NCI-H446 treated with DMSO at 0.1 percent for 48 hours (cell line): ENCODE data around the gene ITPA.
"Not testable (repeated sequence)": the region's sequence is repeated elsewhere in the genome, so short reads cannot be mapped to it uniquely, and the experiment has no call there.

ENCODE experiments used
- DNase-seq: peaks from one replicate; lab custom pipeline; 2025; lab: John Stamatoyannopoulos, UW

ITPA gene

DNA sequence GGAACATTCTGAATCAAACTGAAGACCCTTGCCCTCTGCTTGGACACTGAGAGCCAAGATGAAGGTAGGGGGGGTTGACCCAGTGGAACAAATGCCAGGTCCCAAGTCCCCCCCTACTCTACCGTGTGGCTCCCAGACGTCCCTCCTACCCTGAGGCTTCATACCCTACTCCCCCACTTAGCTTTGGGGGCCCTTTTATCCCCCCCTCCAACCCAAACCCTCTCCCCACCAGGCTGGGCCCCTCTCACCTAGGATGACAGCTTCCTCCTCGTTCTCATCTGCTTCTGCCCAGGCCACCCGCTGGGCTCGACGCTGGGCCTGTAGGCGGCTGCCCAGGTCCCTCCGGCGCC is 6.4 kb upstream of the ITPA start:
- DNase-seq: no peak

GRCh38 chr20:3203315-3204123 is 5.8 kb upstream of the ITPA start:
- no peak for DNase-seq

DNA sequence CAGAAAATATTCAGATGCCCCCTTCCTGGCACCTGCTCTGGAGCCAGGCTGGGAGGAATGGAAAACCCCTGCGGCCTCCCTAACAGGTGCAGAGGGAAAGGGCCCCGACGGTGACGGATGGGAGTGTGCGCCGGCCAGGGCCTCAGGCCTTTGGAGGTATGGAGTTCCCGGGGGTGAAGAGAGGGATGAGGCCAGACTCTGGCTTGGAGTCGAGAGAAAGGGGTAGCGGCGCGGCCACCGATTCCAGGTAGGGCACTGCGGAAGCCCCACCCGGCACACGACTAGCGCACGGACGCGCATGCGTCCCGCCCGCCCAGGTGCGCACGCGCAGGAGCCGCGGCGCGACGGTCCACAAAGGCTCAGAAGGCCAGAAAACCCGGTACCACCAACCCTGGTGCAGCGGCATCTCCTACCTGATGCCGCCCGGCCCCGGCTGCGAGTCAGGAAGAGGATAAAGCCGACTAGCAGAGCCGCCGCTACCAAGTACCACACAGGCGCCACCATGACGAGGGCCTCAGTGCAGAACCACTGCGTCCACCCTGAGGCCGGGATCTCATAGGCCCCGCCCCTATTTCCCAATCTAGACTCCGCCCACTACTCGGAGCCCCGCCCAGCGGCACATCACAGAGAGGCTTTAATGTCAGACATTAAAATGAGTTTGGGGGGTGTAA is 5.0 kb upstream of the ITPA start, which contains the start of gene DDRGK1:
TSS of gene DDRGK1 (minus strand) at position 559 of the 671 bp plus-strand sequence. CDS start at position 504, 55 bp downstream.
- DNase-seq: peak; percentile 53

- DNase-seq: no peak
Observed at GRCh38 chr20:3208786-3209256, 477 bp upstream of the ITPA start.

DNA sequence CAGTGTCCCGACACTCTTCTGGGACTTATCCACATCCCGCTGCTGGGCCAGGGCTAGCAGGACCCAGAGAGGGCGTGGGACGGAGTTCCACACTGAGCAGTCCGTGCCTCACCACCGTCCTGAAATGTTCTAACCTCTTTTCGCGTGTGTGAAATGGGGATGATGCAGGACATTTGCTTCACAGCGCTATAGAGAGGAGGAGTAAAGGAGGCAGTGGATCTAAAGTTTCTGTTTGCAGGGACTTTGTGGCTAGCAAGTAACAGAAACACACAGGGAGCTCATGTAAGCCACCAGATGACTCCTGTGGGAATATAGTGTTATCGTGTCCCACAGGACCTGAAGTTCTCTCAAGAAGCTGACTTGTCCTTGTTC is 634 bp downstream of the ITPA start:
- no peak for DNase-seq

- DNase-seq: no peak
Observed at GRCh38 chr20:3210346-3210745, 1.0 kb downstream of the ITPA start.

- DNase-seq: no peak
Observed at GRCh38 chr20:3213226-3213625, 3.9 kb downstream of the ITPA start.

GRCh38 chr20:3215359-3215917 is 6.1 kb downstream of the ITPA start:
- DNase-seq: not testable (repeated sequence)

DNA sequence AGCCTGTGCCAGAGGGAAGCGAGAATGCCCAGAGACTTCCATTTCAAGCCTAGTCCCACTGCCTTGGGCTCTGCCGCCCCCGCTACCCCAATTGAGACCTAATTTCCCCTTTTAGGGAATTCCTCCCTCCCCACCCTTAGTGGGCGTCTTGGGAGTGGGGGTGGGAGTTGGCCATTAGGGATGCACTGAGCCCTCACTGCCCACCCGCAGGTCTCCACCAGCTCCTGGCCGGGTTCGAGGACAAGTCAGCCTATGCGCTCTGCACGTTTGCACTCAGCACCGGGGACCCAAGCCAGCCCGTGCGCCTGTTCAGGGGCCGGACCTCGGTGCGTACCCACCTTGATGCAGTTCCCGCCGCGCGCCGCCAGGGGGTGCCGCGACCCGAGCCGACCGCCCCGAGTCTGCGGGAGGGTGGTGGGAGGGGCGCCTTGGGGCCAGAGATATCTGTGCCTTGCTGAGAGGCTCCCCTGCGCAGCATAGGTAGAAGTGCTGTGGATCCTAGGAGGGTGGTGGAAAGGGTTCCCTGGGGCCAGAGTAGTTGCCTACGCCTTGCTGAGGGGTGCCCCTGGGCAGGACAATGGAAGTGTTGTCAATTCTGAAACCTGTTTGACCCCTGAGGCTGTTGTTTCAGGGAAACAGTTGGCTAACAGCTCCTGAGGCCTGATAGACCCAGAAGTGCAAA is 9.2 kb downstream of the ITPA start:
- no peak for DNase-seq

GRCh38 chr20:3221398-3222226 is 12.3 kb downstream of the ITPA start:
- DNase-seq: no peak

GRCh38 chr20:3222635-3223600 is 13.6 kb downstream of the ITPA start:
- DNase-seq: no peak

DNA sequence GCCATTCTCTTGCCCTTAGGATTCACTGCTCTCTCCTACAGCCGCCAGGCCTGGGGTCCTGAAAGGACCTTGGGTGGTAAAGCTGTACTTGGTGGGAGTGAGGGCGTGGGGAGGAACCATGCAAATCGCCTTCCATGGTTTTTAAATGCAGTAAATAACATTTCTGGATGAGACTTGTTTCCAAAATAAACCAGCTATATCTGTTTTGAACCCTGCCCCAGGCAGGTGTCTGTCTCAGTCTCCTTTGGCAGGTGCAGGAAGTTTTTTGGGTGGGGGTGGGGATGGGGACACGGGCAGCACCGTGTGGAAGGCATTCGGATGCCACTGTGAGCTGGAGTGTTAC is 14.3 kb downstream of the ITPA start:
- no peak for DNase-seq

DNA sequence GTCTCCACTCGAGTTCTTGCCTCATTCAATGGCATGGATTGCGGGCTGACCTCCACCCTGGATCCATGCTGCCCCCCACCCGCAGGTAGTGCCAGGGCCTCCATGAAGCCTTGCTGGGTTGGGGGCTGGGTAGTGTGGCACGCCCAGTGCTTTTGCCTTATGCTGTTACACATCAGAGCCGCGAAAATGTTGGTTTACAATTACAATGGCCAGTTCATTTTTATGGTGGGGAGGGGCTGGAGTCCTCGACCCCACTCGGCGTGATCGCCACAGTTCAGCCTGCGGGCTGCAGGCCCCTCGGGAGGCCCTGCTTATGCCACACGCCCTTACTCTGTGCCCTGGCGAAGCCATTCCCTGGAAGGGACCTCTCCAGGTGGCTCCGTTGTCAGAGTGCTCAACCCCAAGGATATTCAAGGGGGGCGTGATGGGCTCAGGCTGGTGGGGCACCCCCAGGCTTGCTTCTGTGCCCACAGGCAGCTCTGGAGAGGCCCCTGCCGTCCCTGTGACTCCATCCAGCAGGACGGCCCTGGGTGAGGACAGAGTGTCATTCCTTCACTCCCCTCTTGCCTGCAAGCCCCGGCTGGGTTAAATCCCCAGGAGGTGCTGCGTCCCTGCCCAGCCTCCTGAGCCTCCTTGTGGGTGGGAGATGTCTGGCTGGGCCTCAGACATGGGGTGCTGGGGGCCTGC is 14.8 kb downstream of the ITPA start:
- DNase-seq: no peak

DNA sequence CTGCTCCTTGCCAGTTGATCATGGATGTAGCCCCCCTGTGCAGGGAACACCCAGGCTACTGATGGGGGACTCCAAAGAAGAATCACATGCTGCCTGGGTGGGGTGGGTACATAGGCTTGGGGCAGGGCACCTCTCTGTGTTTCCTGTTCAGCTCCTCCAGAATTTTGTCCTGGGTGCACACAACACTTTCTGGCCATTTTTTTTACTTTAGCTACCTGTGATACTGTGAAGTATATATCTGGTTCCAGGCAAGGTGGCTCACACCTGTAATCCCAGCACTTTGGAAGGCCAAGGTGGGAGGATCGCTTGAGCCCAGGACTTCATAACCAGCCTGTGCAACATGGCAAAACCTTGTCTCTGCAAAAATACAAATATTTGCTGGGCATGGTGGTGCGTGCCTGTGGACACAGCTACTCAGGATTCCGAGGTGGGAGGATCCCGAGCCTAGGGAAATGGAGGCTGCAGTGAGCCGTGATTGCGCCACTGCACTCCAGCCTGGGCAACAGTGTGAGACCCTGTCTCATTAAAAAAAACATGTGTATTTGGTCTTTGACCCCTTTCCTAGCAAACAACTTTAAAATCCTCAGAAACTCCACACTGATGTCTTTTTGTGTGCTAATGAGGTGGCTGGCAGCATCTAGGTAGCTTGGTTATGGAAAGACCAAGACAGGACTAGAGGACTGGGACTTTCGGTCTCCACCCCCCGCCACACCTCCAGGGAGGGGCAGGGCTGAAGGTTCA is 15.6 kb downstream of the ITPA start:
- no peak for DNase-seq

- no peak for DNase-seq
Observed at GRCh38 chr20:3226093-3226492, 16.8 kb downstream of the ITPA start.

DNA sequence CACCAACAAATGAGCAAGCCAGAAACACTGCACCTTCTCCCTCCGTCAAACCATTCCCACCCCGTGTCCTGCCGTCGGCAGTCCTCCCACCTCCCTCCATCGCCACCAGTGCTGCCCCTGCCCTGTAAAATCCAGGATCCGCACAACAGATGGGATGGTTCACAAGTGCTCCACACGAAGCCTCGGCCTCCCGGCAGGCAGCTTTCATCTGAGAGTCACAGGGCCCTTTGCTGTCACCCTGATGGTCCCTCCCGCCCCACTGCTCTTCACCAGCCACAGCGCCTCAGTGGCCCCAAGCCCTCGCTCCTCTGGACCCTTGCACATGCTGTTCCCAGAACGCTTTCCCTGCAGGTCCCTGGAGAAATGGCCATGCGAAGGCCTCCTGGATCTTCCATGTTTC is 17.6 kb downstream of the ITPA start:
- no peak for DNase-seq

DNA sequence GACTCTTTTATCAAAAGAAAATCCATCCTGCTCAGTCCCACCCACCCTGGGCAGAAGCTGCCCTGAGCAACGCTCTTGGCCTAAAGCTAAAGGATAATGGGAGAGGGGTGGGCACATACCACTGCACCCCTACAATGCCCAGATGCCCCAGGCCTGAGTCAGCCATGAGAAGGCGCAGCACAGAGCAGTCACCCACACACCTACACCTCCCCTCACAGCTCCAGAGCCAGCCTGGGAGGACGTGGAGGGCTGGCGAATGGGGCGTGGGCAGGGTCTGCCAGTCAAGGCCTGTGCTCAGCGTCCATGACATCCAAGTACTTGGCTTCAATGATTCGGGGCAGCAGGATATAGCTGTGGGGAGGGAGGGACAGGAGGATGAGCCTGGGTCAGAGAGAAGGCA is 18.2 kb downstream of the ITPA start:
- DNase-seq: no peak

DNA sequence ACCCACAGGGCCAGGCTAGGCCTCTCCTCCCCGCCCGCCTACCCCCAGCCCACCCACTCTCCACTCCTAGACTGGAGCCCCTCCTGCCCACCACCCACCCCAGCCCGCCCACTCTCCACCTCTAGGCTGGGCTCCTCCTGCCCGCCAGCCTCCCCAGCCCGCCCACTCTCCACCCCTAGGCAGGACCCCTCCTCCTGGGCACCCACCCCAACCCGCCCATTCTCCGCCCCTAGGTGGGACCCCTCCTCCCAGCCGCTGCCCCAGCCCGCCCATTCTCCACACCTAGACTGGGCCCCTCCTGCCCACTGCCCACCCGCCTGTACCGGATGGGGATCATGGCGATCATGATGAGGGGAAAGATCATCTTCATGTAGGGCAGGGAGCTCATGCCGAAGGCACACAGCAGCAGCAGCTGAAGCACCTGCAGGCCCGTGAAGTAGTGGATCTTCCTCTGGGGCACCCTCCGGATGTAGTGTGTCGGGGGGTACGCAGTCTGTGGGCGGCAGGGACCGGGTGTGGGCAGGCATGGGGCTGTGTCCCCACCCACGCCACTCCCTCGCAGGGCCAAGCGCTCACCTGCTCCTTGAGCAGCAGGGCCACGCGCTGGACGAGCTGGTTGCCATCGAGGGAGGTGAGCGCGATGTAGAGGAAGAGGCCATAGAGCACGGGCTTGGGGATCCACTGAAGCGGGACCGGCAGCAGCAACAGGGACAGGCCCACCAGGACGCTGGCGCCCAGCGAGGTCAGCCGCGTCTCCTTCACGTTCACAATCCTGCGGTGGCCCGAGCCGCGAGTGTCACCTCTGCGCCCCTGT is 18.8 kb downstream of the ITPA start:
- DNase-seq: no peak

DNA sequence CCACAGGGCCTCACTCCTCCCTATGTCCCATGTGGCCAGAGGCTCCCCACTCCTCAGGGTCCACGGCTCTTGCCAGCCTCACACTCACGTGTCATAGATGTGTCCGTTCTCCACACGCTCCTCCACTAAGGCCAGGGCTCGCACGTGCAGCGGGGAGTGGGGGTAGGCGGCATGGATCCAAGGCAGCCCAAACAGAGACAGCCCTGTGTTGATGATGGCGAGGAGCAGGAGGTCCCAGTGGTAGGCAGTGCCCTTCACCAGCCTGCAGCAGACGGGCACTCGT is 19.4 kb downstream of the ITPA start:
- DNase-seq: no peak
